Measurements from ENCODE around the gene TSLP. TPM values are rescaled to one million over a fixed set of nuclear protein-coding genes. Genes with fewer than 3 reads are reported as not detected.

The TSLP gene
- total and polyA plus RNA-seq, 2 donors (not counting 3 experiments of a cell fraction or from before 2014, with no cell fraction given): not detected

DNA sequence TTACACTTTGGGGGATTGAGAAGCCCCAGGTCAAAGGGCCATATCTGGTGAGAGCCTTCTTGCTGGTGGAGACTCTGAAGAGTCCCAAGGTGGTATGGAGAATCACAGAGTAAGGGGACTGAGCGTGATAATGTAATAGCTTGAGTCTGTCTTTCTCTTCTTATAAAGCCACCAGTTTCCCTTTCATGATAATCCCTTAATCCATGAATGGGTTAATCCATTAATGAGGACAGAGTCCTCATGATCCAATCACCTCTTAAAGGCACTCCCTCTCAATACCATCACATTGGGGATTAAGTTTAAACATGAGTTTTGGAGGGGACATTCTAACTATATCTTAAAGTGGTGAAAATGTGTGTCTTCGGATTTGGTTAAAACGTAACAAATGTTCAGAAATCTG, 42.2 kb downstream of the TSLP start:
- Histone ChIP-seq H4K20me1 (replicated peaks; ENCODE audit: control insufficient read depth, extremely low read depth, insufficient read depth, low read length) (no peaks in the 10 kb centered on the region), H3K9me3 (replicated peaks; ENCODE audit: control insufficient read depth, insufficient read depth, low read length) (no peaks in the 10 kb centered on the region), H3K36me3 (ENCODE audit: control insufficient read depth in 2 of 2, extremely low read depth in 1 of 2, insufficient read depth in 2 of 2, low read length in 2 of 2) (peaks cover 5 to 11% of the 10 kb centered on the region in 2 experiments), H3K4me1 (ENCODE audit: control insufficient read depth, extremely low read depth, insufficient read depth, low read length) (no peaks in the 10 kb centered on the region), H3K4me3 (replicated peaks in 1 of 3; ENCODE audit: insufficient read depth in 1 of 3, low read depth in 1 of 3, low read length in 3 of 3) (no peak overlapping the region), H3K79me2 (ENCODE audit: control insufficient read depth, insufficient read depth, low read length) (no peaks in the 10 kb centered on the region), H2AFZ (ENCODE audit: low read depth, low read length) (no peak overlapping the region), H3K9ac (replicated peaks; ENCODE audit: extremely low read depth, insufficient read depth, low read length) (no peak overlapping the region), H3K27me3 (ENCODE audit: control insufficient read depth in 2 of 2, insufficient read depth in 2 of 2, low read length in 2 of 2) (no peaks in the 10 kb centered on the region), H3K9me1 (replicated peaks; ENCODE audit: control insufficient read depth, extremely low read depth, insufficient read depth, low read length) (no peaks in the 10 kb centered on the region), H3K4me2 (ENCODE audit: insufficient read depth, low read length) (no peak overlapping the region), H3K27ac (ENCODE audit: insufficient read depth, low read depth, low read length) (no peak overlapping the region)
- DNase-seq (ENCODE audit: low read depth, low spot score): no peak
- dilution Hi-C loops (cut with MboI; ENCODE audit: extremely low pct_ligation_motif_present, low sequenced_read_pairs): no loop called here
- TF ChIP-seq POLR2AphosphoS5 (IDR thresholded peaks at IDR 0.05; ENCODE audit: insufficient read depth, low read depth, low read length) (no peak), EZH2 (IDR thresholded peaks at IDR 0.05; ENCODE audit: borderline replicate concordance, low read depth, low read length, severe bottlenecking) (no peak), POLR2A (IDR thresholded peaks at IDR 0.05; ENCODE audit: low read depth, low read length) (no peak), MYC (IDR thresholded peaks at IDR 0.05; ENCODE audit: low read depth, low read length) (no peak), CTCF (IDR thresholded peaks at IDR 0.05; ENCODE audit: extremely low read depth in 1 of 2, insufficient read depth in 1 of 2, low read depth in 1 of 2, low read length in 2 of 2) (no peak), MAX (IDR thresholded peaks at IDR 0.05; ENCODE audit: insufficient read depth, insufficient read length) (no peak), JUN (IDR thresholded peaks at IDR 0.05; ENCODE audit: borderline replicate concordance, insufficient read depth, insufficient read length, low read depth) (no peak), FOS (IDR thresholded peaks at IDR 0.05; ENCODE audit: borderline replicate concordance, insufficient read depth, low read length) (no peak), GATA2 (IDR thresholded peaks at IDR 0.05; ENCODE audit: insufficient read depth, insufficient read length, low read depth, low read length) (no peak)
- FAIRE-seq: no peak
- intact Hi-C loops (cut with micrococcal nuclease): no loop called here
- CTCF ChIA-PET: no interaction called here
- POLR2A ChIA-PET: no interaction called here
- BruUV-seq (replicated peaks): no TSS peak
